ENCODE results near the gene CENPK.

DNA sequence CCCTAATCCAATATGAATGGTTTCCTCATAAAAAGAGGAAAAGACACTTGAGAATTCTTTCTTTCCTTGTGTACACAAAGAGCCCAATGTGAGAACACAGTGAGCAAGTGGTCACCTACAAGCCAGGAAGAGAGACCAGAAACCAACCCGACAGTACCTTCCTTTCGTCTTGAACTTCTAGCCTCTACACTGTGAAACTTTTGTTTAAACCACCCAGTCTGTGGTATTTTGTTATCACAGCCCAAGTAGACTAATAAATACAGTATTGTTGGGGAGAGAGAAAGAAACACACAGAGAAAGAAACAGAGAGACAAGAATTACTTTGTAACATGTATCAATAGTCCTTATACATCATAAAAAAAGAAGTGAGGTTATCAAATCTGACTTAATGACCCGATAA lies 37.2 kb downstream of the CENPK start:
- TF ChIP-seq, protein P1, sequence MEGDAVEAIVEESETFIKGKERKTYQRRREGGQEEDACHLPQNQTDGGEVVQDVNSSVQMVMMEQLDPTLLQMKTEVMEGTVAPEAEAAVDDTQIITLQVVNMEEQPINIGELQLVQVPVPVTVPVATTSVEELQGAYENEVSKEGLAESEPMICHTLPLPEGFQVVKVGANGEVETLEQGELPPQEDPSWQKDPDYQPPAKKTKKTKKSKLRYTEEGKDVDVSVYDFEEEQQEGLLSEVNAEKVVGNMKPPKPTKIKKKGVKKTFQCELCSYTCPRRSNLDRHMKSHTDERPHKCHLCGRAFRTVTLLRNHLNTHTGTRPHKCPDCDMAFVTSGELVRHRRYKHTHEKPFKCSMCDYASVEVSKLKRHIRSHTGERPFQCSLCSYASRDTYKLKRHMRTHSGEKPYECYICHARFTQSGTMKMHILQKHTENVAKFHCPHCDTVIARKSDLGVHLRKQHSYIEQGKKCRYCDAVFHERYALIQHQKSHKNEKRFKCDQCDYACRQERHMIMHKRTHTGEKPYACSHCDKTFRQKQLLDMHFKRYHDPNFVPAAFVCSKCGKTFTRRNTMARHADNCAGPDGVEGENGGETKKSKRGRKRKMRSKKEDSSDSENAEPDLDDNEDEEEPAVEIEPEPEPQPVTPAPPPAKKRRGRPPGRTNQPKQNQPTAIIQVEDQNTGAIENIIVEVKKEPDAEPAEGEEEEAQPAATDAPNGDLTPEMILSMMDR (IDR thresholded peaks at IDR 0.05), result no peak
- no peak for TF ChIP-seq EZH2 (IDR thresholded peaks at IDR 0.05; ENCODE audit: borderline replicate concordance, insufficient read depth, low read depth, low read length, poor library complexity, severe bottlenecking)
